OCI-LY7 (cell line): ENCODE measurements around the gene NMT1. TPM values are rescaled to one million over a fixed set of nuclear protein-coding genes. Genes with fewer than 3 reads are reported as not detected.
A peak's percentile ranks its signal among the peaks of the same experiment; 100 is the strongest.

Experiments
- BruUV-seq: library from RNA; stranded (reverse); fragments of 400-500 nt; replicated peaks from 2 replicates; lab custom pipeline; 2021; lab: Mats Ljungman, UMichigan
- CTCF ChIA-PET: fragments of 300-600 bp; sonication (Branson Sonifier 250); formaldehyde crosslinking; loops from one replicate; lab custom pipeline; 2022; ENCODE audit warnings: antibody characterized with exemption; ENCODE audit not compliant: unreplicated experiment; lab: Charles Lee
- POLR2A ChIA-PET: fragments of 300-600 bp; sonication (Branson Sonifier 250); formaldehyde crosslinking; loops from one replicate; lab custom pipeline; 2022; ENCODE audit warnings: antibody characterized with exemption; lab: Charles Lee
- DNase-seq: peaks from one replicate; pipeline ENCODE4 v3.0.0-alpha.2; 2015; ENCODE audit warnings: low spot score
- H2AFZ ChIP-seq: fragments of 200-600 bp; sonication (generic), shearing (Covaris generic); 2 replicates; pipeline ENCODE4 v1.6.1; 2014; ENCODE audit warnings: mild to moderate bottlenecking, antibody characterized with exemption, low read length, moderate library complexity
- H3K27ac ChIP-seq: fragments of 200-600 bp; sonication (generic); 2 replicates; pipeline ENCODE4 v1.5.1; 2014; ENCODE audit warnings: mixed run types, low read depth, mild to moderate bottlenecking, moderate library complexity, low read length, inconsistent platforms; ENCODE audit not compliant: poor library complexity, severe bottlenecking
- H3K36me3 ChIP-seq: fragments of 200-600 bp; sonication (generic); 2 replicates; pipeline ENCODE4 v1.6.1; 2014; ENCODE audit warnings: mild to moderate bottlenecking, antibody characterized with exemption, low read length, moderate library complexity, mixed read lengths; ENCODE audit not compliant: insufficient read depth
- H3K4me1 ChIP-seq: fragments of 200-600 bp; sonication (generic); 2 replicates; pipeline ENCODE4 v1.5.1; 2014; ENCODE audit warnings: mild to moderate bottlenecking, low read length; ENCODE audit not compliant: insufficient read depth, poor library complexity, severe bottlenecking
- H3K4me2 ChIP-seq: fragments of 200-600 bp; sonication (generic); 2 replicates; pipeline ENCODE4 v1.6.1; 2014; ENCODE audit warnings: mild to moderate bottlenecking, low read length
- H3K4me3 ChIP-seq: fragments of 200-600 bp; sonication (generic); 2 replicates; pipeline ENCODE4 v1.5.1; 2014; ENCODE audit warnings: mild to moderate bottlenecking, low read depth, low read length; ENCODE audit not compliant: poor library complexity, severe bottlenecking
- H3K79me2 ChIP-seq: fragments of 200-600 bp; sonication (generic); 2 replicates; pipeline ENCODE4 v1.6.1; 2016; ENCODE audit warnings: low read depth, mild to moderate bottlenecking, low read length, moderate library complexity, mixed read lengths; ENCODE audit not compliant: insufficient read depth
- H3K9me2 ChIP-seq: fragments of 200-600 bp; sonication (generic); 2 replicates; pipeline ENCODE4 v1.6.1; 2016; ENCODE audit warnings: mild to moderate bottlenecking, low read length, mixed read lengths; ENCODE audit not compliant: insufficient read depth
- H3K9me3 ChIP-seq: fragments of 200-600 bp; sonication (generic); 2 replicates; pipeline ENCODE4 v1.6.1; 2014; ENCODE audit warnings: mild to moderate bottlenecking, mixed run types, low read length, mixed read lengths
- H4K20me1 ChIP-seq: fragments of 200-600 bp; sonication (generic); 2 replicates; pipeline ENCODE4 v1.6.1; 2014; ENCODE audit warnings: mild to moderate bottlenecking, antibody characterized with exemption, low read length, moderate library complexity, mixed read lengths; ENCODE audit not compliant: insufficient read depth
- EZH2phosphoT487 ChIP-seq: fragments of 200-600 bp; sonication (generic); IDR thresholded peaks from 2 replicates; pipeline ENCODE4 v1.6.1; 2018; ENCODE audit warnings: low read depth, borderline replicate concordance, mild to moderate bottlenecking, mixed run types, antibody characterized with exemption, low read length, moderate library complexity, mixed read lengths
- intact Hi-C: fragments of 100-400 bp; cut with micrococcal nuclease; formaldehyde crosslinking; loops from one replicate; pipeline ENCODE4 v1.10.0; 2022; ENCODE audit not compliant: unreplicated experiment
- total RNA-seq, 2 experiments: library from RNA; depleted of rRNA in 1 of 2; stranded (reverse); fragments of >200 nt in 1 of 2; shearing (Covaris generic) in 1 of 2; gene quantifications; 2 replicates each; pipeline ENCODE4 v1.2.3, GENCODE V29; 2014 to 2022
- TF ChIP-seq, protein P1 (sequence below): fragments of 200-600 bp; sonication (generic); conservative IDR thresholded peaks from 2 replicates; pipeline ENCODE4 v1.5.1; 2014; ENCODE audit warnings: mild to moderate bottlenecking, antibody characterized with exemption, low read length, moderate library complexity, mixed read lengths

NMT1 gene
- total RNA-seq, 2 experiments from 2014 or later: 82.3 to 134 TPM

- Histone ChIP-seq H3K36me3 (no peaks in the 10 kb centered on the region), H2AFZ (no peak overlapping the region), H3K9me3 (no peaks in the 10 kb centered on the region), H4K20me1 (no peaks in the 10 kb centered on the region), H3K27ac (no peak overlapping the region), H3K9me2 (no peaks in the 10 kb centered on the region), H3K4me2 (no peak overlapping the region), H3K79me2 (no peaks in the 10 kb centered on the region), H3K4me1 (peaks cover 1% of the 10 kb centered on the region), H3K4me3 (no peak overlapping the region)
- TF ChIP-seq, protein P1, sequence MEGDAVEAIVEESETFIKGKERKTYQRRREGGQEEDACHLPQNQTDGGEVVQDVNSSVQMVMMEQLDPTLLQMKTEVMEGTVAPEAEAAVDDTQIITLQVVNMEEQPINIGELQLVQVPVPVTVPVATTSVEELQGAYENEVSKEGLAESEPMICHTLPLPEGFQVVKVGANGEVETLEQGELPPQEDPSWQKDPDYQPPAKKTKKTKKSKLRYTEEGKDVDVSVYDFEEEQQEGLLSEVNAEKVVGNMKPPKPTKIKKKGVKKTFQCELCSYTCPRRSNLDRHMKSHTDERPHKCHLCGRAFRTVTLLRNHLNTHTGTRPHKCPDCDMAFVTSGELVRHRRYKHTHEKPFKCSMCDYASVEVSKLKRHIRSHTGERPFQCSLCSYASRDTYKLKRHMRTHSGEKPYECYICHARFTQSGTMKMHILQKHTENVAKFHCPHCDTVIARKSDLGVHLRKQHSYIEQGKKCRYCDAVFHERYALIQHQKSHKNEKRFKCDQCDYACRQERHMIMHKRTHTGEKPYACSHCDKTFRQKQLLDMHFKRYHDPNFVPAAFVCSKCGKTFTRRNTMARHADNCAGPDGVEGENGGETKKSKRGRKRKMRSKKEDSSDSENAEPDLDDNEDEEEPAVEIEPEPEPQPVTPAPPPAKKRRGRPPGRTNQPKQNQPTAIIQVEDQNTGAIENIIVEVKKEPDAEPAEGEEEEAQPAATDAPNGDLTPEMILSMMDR: no peak
- no peak for TF ChIP-seq EZH2phosphoT487
- intact Hi-C loops: no loop called here
- ChIA-PET POLR2A (no interaction called here), CTCF (no interaction called here)
- BruUV-seq: no TSS peak
- DNase-seq: no peak
Observed at GRCh38 chr17:45013021-45013997, 47.8 kb upstream of the NMT1 start.

- Histone ChIP-seq H3K9me3 (no peaks in the 10 kb centered on the region), H3K27ac (no peak overlapping the region), H3K79me2 (no peaks in the 10 kb centered on the region), H2AFZ (no peak overlapping the region), H3K36me3 (no peaks in the 10 kb centered on the region), H3K4me2 (no peak overlapping the region), H3K4me3 (no peak overlapping the region), H3K9me2 (no peaks in the 10 kb centered on the region), H4K20me1 (no peaks in the 10 kb centered on the region), H3K4me1 (peaks cover 6% of the 10 kb centered on the region)
- intact Hi-C loops: loop anchor here (5.0 kb wide), 1 partner anchor 81 kb away; no protein-coding TSS in a partner anchor
- POLR2A ChIA-PET: no interaction called here
- no TSS peak for BruUV-seq
- TF ChIP-seq, protein P1: no peak
- TF ChIP-seq EZH2phosphoT487: no peak
- CTCF ChIA-PET: no interaction called here
- no peak for DNase-seq
Observed at GRCh38 chr17:45016237-45016636, 44.9 kb upstream of the NMT1 start.

GRCh38 chr17:45016823-45017222 is 44.3 kb upstream of the NMT1 start:
- intact Hi-C loops: loop anchor here (5.0 kb wide), 1 partner anchor 80 kb away; no protein-coding TSS in a partner anchor

More at GRCh38 chr17:45016823-45017222, 44.3 kb upstream of the NMT1 start:
- Histone ChIP-seq H3K4me1 (peaks cover 6% of the 10 kb centered on the region), H3K27ac (no peak overlapping the region), H3K4me3 (no peak overlapping the region), H2AFZ (no peak overlapping the region), H3K36me3 (no peaks in the 10 kb centered on the region), H4K20me1 (no peaks in the 10 kb centered on the region), H3K79me2 (no peaks in the 10 kb centered on the region), H3K9me3 (no peaks in the 10 kb centered on the region), H3K4me2 (no peak overlapping the region), H3K9me2 (no peaks in the 10 kb centered on the region)
- ChIA-PET POLR2A (interaction anchor here (0.7 kb wide), 1 partner anchor 15 kb away, joined by 3 read pairs; no protein-coding TSS in a partner anchor), CTCF (no interaction called here)
- TF ChIP-seq, protein P1: peak; percentile 73
- TF ChIP-seq EZH2phosphoT487: no peak
- no TSS peak for BruUV-seq
- DNase-seq: peak; percentile 29
